Testis (tissue), 2 donors: Measurements from ENCODE around the gene UVRAG.

Experiments used
- CTCF ChIP-seq, 3 experiments: fragments of 450-650 bp in 2 of 3; fragments of 200-600 bp in 1 of 3; sonication (generic) in 1 of 3; IDR thresholded peaks; one replicate each; pipeline ENCODE4 v1.5.1; 2016 to 2019; ENCODE audit warnings: antibody characterized with exemption in 3 of 3, mild to moderate bottlenecking in 2 of 3, moderate library complexity in 1 of 3
- POLR2A ChIP-seq: fragments of 450-650 bp; IDR thresholded peaks from one replicate; pipeline ENCODE4 v1.6.1; 2017; ENCODE audit warnings: antibody characterized with exemption, mild to moderate bottlenecking, moderate library complexity

DNA sequence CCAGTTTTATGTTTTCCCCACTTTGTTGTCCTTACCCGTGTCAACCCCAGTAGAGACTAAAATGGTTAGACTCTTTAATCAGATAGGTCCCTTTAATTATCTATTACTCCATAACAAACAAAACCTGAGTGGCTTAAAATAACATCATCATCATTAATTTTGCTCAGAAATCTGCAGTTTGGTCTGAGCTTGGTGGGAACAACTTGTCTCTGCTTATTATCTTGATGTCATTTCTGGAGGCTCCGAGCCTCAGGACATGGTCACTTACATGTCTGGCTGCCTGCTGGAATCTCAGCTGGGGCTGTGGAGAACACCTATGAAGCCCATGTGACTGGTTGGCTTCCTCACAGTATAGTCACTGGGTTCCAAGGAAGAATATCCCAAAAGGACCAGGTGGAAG, 26.7 kb downstream of the UVRAG start:
- no peak for TF ChIP-seq POLR2A
- no peak for TF ChIP-seq CTCF (IDR thresholded peaks at IDR 0.05)
